GM18517 (cell line): ENCODE data around the gene RAB3IL1.

Experiments
- ATAC-seq: cut with Tn5 transposase; IDR thresholded peaks from one replicate; pipeline ENCODE4 v1.9.1; 2021; ENCODE audit warnings: mild to moderate bottlenecking, moderate library complexity; ENCODE audit not compliant: unreplicated experiment

Gene RAB3IL1

DNA sequence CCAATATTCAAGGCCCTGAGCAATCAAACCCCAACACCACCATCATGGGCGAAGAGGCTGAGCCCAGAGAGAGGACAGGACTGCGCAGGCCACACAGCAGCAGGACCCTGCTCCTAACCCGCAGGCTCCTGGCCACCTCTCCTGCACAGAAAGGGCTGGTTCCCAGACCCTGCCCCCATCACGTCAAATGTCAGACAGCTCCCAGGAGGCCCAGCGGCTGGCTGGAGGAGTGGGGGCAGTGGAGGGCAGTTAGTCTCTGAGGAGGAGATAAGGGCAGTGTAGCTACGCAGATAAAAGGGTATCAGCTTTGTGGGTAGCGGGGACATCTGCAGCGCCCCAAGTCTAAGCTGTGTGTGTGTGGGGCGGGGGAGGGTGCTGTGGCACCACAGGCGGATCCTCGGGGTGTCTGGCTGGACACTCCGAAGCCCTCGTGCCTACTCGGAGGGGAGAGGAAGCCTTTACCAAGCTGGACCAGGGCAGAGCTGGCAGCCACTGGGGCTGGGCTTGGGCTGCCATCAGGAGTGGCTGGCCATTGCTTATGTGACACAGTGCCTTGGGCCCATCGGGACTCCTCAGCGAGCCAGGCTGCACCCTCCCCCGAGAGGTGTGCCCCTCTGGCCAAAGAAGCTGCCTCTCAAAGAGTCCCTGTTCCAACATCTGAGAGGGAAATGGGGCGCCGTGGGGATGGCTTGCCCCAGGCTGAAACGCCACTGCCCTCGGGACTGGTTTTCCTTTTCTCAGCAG, 47.5 kb downstream of the RAB3IL1 start:
- ATAC-seq: no peak

- no peak for ATAC-seq
These were observed 48.0 kb downstream of the RAB3IL1 start for GRCh38 chr11:61869429-61869707.

DNA sequence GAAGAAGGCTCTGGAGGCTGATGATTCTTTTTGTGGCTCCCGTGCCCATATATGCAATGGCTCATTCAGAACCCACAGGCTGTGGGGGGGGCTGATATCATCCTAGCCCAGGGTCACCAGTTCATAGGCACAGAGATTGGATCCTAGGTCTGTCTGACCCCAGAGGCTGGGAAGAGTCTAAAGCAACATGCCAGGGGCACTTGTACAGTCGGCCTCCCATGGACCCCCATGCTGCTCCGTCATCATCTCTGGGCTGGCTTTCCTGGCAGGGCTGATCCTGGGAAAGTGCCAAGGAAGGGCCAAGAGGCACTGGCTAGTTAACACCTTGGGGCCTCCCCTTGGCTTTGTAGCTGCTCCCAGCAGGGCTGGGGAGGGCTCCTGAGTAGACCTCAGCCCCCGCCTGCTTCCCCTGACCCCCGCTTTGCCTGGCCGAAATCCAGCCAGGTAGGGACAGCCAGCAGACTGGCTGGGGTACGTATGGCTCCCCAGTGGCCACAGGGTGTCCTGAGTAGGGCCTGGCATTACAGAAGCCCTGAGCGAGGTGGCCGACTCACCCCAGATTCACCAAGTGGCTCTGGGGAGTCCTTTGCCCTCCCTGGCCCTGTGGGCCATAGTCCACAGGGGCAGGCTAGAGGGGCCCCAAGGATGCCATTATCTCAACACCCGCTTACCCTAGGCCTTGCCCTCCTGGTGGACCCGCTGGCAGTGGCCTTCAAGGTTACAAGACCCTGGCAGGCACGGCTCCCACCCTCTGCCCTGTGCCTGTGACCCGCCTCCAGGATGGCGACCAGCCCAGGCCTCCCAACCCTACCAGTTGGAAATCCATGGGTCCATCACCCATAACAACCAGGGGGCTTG, 48.6 kb downstream of the RAB3IL1 start:
- ATAC-seq: no peak

DNA sequence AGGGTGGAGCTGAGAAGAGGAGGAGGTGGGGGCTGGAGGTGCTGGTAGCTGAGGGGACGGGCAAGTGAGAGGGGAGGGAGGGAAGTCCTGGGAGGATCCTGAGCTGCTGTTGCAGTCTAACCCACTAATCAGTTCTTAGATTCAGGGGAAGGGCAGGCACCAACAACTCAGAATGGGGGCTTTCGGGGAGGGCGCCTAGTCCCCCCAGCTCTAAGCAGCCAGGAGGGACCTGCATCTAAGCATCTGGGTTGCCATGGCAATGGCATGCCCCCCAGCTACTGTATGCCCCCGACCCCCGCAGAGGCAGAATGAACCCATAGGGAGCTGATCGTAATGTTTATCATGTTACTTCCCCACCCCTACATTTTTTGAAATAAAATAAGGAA, 50.4 kb downstream of the RAB3IL1 start:
- no peak for ATAC-seq

DNA sequence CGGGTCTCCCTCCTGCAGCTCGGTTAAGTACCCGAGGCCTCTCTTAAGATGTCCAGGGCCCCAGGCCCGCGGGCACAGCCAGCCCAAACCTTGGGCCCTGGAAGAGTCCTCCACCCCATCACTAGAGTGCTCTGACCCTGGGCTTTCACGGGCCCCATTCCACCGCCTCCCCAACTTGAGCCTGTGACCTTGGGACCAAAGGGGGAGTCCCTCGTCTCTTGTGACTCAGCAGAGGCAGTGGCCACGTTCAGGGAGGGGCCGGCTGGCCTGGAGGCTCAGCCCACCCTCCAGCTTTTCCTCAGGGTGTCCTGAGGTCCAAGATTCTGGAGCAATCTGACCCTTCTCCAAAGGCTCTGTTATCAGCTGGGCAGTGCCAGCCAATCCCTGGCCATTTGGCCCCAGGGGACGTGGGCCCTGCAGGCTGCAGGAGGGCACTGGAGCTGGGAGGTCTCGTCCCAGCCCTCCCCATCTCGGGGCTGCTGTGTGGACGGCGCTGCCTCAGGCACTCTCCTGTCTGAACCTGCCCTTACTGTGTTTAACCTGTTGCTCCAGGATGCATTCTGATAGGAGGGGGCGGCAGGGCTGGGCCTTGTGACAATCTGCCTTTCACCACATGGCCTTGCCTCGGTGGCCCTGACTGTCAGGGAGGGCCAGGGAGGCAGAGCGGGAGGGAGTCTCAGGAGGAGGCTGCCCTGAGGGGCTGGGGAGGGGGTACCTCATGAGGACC, 51.0 kb downstream of the RAB3IL1 start:
- no peak for ATAC-seq

GRCh38 chr11:61864814-61865775, 52.3 kb downstream of the RAB3IL1 start:
- ATAC-seq: no peak

DNA sequence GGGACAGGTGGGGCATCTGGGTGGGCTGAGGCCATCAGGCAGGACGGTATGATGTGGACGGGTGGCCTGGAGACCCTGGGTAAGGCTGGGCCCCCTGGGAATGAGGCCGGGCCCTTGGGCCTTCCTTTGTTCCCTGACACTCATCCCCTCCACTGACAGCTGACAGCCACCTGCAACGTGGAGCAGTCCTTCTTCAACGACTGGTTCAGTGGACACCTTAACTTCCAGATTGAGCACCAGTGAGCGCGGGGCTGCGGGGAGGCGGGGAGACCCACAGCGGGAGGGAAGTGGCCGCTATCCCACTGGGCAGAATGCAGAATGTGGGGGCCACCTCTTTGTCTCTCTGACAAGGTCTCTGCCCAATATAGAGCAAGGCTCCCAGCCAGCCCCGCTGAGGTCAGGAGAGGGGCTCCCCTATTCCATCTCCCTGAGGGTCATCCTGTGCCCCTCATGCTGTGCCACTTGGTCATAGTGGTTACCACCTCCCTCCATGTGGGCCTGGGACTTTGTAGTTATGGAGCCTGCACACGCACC, 53.8 kb downstream of the RAB3IL1 start:
- no peak for ATAC-seq

GRCh38 chr11:61862714-61863547, 54.4 kb downstream of the RAB3IL1 start:
- ATAC-seq: no peak

DNA sequence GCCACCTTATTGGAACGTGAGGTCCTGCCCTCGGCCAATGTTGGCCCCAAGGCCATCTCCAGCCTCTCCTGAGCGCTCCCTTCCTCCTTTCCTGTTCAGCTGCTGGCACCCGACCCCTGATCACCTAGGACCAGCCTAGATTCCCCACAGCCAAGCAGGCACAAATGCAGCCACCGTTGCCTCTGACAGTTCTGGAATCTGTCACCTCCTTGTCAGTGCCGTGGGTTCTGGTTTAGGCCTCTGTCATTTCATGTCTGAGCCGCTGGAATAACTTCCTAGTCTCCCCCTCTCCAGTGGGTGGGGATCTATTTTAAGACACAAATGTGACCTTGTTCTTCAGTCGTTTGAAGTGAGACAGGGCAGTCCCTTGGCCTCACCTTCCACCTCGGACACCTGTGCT, 55.7 kb downstream of the RAB3IL1 start:
- no peak for ATAC-seq

DNA sequence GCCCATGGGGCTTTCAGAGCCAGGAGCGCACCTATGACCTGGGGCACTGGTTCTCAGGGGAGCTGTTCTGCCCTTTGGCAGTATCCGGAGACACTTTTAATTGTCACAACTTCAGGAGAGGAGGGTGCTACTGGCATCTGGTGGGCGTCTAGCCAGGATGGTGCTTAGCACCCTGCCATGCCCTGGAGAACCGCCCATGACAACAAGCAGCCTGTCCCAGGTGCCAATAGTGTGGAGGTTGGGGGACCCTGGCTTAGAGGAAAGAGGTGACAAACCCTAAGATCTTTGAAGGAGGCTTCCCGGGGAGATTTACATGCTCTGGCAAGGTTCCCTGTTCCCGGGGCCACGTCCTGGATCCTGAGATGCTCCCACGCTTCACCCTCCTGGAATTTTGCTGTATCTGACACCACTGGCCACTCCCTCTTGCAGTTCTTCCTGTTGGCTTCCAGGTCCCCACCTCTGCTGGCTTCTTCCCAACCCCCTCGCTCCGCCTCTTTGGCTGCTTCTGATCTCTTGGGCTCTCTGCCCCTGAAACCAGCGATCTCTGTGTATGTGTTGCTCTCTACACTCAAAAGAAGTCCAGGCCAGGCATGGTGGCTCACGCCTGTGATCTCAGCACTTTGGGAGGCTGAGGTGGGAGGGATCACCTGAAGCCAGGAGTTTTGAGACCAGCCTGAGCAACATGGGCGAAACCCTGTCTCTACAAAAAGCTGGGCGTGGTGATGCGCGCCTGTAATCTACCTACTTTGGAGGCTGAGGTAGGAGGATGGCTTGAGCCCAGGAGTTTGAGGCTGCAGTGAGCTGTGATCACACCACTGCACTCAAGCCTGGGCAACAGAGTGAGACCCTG, 57.1 kb downstream of the RAB3IL1 start:
- no peak for ATAC-seq

- ATAC-seq: no peak
These were observed 61.3 kb downstream of the RAB3IL1 start for GRCh38 chr11:61855939-61856680.

DNA sequence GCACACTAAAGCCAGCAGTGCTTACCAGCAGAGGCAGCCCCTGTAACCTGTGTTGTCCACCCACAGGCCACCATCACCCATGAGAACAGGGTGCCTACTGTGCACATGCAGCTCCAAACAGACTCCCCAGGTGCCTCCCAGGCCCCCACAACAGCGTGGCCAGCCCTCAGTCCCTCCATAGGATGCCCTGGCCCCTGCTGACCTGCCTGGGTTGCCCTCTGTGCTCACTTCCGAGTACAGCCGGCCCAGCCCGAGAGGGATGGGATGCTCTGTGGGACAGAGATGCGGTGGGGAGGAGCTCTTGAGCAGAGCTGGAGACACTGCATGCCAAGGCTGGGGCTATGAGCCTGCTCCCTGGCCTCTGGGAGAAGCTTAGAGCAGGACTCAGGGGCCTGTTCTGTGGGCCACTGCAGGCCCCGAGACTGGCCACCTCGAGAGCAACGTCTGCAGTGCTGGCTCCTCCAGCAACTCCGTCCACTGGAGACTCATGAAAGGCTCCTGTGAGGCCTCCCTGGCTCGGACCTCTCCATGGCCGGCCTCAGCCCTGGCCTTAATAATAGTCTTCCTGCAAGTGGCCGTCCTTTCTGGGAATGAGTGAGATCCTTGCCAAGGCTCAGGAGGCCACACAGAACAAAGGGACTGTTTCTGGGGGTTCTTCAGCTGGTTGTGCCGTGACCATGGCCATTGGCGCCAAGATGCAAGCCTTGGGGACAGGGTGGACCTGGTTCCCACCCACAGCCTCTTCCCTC, 62.2 kb downstream of the RAB3IL1 start:
- no peak for ATAC-seq

DNA sequence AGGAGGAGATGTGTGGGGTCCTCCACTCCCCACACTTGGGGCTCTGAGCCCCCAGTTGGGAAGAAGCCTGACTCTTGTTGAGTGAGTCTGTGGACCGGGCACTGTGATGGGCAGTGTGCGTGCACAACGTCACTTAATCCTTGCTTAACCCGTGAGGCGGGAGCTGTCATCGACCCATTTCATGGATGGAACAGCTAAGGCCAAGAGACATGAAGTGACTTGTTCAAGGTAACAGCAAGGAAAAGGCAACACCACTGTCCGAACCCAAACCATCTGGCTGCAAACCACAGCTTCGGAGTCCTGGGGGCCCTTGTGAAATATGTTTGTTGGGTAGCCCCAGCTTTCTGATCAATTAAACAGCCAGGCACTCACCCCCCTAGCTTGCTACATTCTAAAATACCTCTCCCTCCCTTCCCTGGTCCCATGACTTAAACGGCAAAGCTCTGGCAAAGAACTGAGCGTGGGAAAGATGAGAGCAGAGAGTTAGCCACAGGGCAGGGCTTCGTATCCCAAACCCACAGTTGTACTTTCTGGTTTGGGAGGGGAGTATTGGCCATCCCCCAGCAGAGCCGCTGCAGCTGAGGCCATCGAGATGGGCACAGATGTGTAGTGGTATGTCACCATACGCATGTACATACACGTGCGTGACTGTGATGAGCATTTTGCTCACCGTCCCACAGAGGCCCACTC, 63.0 kb downstream of the RAB3IL1 start:
- ATAC-seq: no peak

DNA sequence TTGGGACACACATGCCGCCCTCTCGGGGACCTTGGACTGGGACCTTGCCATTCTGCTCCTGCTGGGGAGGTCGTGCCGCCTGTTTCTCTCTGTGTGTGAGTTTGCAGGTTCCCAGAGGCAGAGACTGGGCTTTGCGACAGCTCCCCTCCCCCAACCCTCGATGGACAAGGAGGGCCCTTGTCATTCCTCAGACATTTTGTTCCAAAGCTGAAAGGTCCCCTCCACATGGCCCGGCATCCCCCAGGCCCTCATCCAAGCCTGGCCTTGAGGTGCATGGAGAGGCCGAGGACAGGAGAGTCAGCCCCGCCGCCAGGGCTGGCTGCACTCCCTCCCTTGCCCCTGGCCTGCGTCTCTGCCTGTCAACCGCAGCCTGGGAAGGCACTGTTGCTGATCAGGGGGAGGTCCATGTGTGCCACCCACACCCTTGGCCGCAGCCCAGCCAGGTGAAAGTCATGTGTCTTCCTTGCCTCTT, 63.6 kb downstream of the RAB3IL1 start:
- ATAC-seq: no peak

- no peak for ATAC-seq
These were observed 65.5 kb downstream of the RAB3IL1 start for GRCh38 chr11:61851900-61852295.

DNA sequence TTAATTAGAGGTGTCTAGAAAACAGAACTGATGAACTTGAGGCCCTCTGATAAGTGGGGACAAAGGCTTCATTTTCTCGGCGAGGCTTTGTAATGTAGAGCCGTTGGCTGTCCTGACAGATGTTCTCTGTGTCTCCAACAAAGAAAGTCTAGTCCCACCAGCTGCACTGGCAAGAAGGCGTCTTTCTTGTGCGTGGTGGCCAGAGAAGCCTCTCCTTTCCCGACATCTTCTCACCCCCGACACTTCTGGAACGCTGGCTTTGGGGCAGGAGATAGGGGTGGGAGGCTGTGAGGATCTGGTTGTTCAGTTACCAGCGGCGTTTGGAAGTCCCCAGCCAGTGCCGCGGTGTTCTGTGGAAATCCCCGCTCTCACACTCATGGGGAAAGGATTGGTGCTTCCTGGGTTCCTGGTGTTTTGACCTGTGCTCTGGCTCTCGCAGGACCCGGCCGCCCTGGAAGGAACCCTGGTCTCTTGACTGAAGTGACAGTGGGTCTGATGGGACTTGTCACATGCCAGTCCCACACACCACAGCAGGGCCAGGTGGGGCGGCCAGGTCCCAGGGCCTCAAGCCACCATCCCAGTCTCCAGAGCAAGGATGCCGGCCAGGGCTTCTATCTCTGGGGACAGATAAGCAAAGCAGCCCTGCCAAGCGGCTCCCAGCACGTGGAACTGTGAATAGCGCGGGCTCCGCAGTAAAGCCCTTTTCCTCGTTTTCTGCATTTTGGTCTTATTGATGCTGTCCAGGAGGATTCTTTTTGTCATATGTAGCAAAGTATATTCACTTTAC, 66.1 kb downstream of the RAB3IL1 start:
- ATAC-seq: no peak
